ENCODE data around the gene INPP4A.

DNA sequence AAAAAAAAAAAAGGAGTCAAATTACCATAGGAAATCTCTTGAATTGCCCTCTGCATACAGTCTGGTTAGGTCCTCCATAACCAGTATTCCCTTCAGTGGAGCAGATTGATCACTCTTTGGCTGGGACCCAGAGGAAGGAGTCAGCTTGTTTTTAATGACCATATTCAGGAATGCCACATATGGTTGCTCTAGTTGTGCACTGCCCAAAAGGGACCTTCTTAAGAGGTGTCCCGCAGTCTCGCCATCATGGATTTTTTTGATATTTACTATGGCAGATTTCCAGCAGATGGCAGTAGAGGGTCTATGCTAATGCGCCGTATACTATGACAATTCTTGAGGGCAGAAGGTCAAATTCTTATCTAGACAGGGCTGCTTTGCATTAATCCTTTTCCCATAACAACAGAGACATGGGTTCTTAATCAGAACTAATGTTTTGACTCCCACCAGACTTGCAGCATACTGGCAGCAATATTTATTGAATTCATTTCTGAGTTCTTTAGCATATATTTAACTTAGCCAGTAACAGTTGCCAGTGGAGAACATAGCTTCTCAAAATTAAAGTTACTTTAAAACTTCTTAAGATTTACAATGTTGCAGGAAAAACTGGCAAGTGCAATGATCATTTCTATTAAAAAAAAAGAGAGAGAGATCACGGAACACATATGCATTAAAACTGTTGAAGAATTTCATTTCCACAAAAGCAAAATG is 31.8 kb upstream of the INPP4A start:
- TF ChIP-seq, protein P1, sequence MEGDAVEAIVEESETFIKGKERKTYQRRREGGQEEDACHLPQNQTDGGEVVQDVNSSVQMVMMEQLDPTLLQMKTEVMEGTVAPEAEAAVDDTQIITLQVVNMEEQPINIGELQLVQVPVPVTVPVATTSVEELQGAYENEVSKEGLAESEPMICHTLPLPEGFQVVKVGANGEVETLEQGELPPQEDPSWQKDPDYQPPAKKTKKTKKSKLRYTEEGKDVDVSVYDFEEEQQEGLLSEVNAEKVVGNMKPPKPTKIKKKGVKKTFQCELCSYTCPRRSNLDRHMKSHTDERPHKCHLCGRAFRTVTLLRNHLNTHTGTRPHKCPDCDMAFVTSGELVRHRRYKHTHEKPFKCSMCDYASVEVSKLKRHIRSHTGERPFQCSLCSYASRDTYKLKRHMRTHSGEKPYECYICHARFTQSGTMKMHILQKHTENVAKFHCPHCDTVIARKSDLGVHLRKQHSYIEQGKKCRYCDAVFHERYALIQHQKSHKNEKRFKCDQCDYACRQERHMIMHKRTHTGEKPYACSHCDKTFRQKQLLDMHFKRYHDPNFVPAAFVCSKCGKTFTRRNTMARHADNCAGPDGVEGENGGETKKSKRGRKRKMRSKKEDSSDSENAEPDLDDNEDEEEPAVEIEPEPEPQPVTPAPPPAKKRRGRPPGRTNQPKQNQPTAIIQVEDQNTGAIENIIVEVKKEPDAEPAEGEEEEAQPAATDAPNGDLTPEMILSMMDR (IDR thresholded peaks at IDR 0.05; ENCODE audit: low read depth, low read length) = peak; percentile 83
- TF ChIP-seq EZH2phosphoT487 (IDR thresholded peaks at IDR 0.05; ENCODE audit: low read depth) = no peak

All from OCI-LY3 (cell line).